Measurements from ENCODE around the gene APIP. TPM values are rescaled to one million over a fixed set of nuclear protein-coding genes. Genes with fewer than 3 reads are reported as not detected.
A peak's percentile ranks its signal among the peaks of the same experiment; 100 is the strongest.

APIP gene
- total RNA-seq, 1 experiment from 2014 or later = 24.3 TPM

- H3K27me3 Mint-ChIP-seq (ENCODE audit: low read depth) = no peaks in the 10 kb centered on the region
- no peak overlapping the region for H3K4me3 Mint-ChIP-seq
- TF ChIP-seq MAX (CRISPR knock-in tag; IDR thresholded peaks at IDR 0.05) = no peak
- TF ChIP-seq CREM (CRISPR knock-in tag; IDR thresholded peaks at IDR 0.05) = no peak
- peaks cover 15% of the 10 kb centered on the region for H3K4me1 Mint-ChIP-seq
- peaks cover 8% of the 10 kb centered on the region for H3K9me3 Mint-ChIP-seq
- H3K27ac Mint-ChIP-seq = peak overlapping the region; percentile 25; the same call in 1 of the 2 replicates
- ChIA-PET POLR2A (no interaction called here), CTCF (no interaction called here)
- ATAC-seq (no peak), DNase-seq (ENCODE audit: low spot score) (no peak)
- peaks cover 8% of the 10 kb centered on the region for H3K36me3 Mint-ChIP-seq
Observed at GRCh38 chr11:34907934-34908593, 8.1 kb downstream of the APIP start.

GRCh38 chr11:34905666-34906065, 10.5 kb downstream of the APIP start:
- Mint-ChIP-seq H3K27me3 (ENCODE audit: low read depth) (no peaks in the 10 kb centered on the region), H3K4me3 (no peak overlapping the region), H3K9me3 (peaks cover 26% of the 10 kb centered on the region), H3K36me3 (peaks cover 21% of the 10 kb centered on the region), H3K4me1 (peaks cover 15% of the 10 kb centered on the region), H3K27ac (no peak overlapping the region)
- DNase-seq (ENCODE audit: low spot score) (no peak), ATAC-seq (no peak)
- POLR2A ChIA-PET = no interaction called here
- TF ChIP-seq ESRRA (CRISPR knock-in tag; IDR thresholded peaks at IDR 0.05; ENCODE audit: borderline replicate concordance) (no peak), FOXP1 (CRISPR knock-in tag; IDR thresholded peaks at IDR 0.05; ENCODE audit: borderline replicate concordance) (no peak), ZNF512 (CRISPR knock-in tag; IDR thresholded peaks at IDR 0.05; ENCODE audit: borderline replicate concordance) (no peak), SMAD3 (CRISPR knock-in tag; IDR thresholded peaks at IDR 0.05; ENCODE audit: borderline replicate concordance) (no peak), TEAD1 (CRISPR knock-in tag; IDR thresholded peaks at IDR 0.05) (no peak), ATF2 (CRISPR knock-in tag; IDR thresholded peaks at IDR 0.05; ENCODE audit: borderline replicate concordance, low read depth) (no peak), PRDM15 (CRISPR knock-in tag; IDR thresholded peaks at IDR 0.05) (no peak), CDX4 (CRISPR knock-in tag; IDR thresholded peaks at IDR 0.05; ENCODE audit: borderline replicate concordance) (no peak), CREM (CRISPR knock-in tag; IDR thresholded peaks at IDR 0.05) (no peak), ZSCAN18 (CRISPR knock-in tag; IDR thresholded peaks at IDR 0.05) (no peak), E2F1 (CRISPR knock-in tag; IDR thresholded peaks at IDR 0.05) (no peak)
- CTCF ChIA-PET = no interaction called here
